GM18507 (cell line): ENCODE measurements around the gene TMCO5A.

Experiments
- DNase-seq: peaks from one replicate; pipeline ENCODE4 v3.0.0; 2011; ENCODE audit warnings: low read depth; ENCODE audit not compliant: insufficient read length; ENCODE audit errors: extremely low spot score
- FAIRE-seq: peaks from 2 replicates; lab custom pipeline; 2011; peaks lifted over from hg19 to GRCh38; lab: Jason Lieb, UNC

TMCO5A gene

GRCh38 chr15:37934340-37934739 lies at the start of gene TMCO5A:
Gene TMCO5A, plus strand, starts transcription at chr15:37934640. Its CDS starts 1,684 bp downstream, at chr15:37936324.
- FAIRE-seq: no peak
- no peak for DNase-seq

DNA sequence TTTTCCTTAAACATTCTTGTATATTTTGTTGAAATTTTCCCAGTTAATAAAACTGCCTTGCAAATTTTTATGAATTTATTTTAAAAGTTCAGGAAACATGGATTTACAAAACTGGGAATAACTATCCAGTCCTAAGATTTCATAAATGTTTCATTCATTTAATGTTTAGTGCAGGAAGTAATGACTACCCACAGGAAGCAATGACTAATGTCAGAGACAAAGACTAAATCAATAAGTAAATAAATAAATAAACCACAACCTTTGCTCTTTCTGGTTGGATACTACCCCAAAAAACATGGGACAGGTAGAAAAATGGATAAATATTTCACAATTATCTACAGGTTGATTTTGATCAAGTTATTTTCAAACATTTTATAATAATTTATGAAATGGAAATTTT lies 48.8 kb upstream of the TMCO5A start:
- no peak for DNase-seq

DNA sequence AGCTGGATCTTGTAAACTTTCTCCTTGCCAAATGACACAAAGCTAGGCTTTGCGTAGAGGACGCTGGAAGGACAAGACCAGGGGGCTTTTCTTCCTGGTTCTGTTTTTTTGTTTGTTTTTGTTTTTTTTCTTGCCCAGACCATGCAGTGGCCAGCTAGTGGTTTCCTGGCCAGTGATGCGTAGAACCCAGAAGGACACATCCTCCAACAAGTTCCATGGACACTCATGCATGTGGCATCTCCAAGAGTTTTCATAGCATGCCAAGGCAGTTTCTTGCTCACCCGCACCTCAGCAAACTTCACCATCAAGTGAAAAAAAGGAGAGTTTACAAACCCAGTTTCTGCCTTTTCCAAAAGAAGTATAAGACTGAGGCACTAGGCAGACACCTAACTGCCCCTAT lies 46.1 kb upstream of the TMCO5A start:
- no peak for FAIRE-seq
- DNase-seq: no peak

More for the DNA sequence above, 48.8 kb upstream of the TMCO5A start:
- no peak for FAIRE-seq

DNA sequence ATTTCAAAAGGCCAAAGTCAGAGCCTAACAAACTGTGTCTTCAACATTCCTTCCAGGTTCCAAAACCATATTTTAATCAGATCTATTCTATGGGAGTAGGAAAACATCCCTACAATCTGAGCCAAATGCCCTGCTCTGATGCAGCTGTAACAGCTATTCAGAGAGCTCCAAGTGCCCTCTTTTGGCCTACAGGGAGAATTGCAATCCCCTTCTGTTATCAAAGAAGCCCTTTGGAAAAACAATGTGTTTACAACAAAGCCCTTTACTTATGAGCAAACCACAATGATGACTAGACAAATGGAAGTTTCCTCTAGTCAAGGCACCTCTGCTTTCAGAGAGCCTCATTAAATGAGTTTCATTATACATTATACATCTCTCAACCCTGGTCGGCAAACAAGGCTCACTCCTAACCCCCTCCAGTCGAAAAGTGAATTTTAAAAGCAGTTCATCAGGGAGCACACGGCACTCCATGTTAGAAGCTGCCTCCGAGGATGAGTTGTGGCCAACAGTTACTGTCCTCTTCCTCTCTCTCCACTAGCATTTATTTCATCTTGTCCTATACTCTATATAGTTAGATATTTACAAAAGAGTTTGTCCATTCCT lies 42.6 kb upstream of the TMCO5A start:
- peak; percentile 52 for FAIRE-seq
- DNase-seq: no peak

DNA sequence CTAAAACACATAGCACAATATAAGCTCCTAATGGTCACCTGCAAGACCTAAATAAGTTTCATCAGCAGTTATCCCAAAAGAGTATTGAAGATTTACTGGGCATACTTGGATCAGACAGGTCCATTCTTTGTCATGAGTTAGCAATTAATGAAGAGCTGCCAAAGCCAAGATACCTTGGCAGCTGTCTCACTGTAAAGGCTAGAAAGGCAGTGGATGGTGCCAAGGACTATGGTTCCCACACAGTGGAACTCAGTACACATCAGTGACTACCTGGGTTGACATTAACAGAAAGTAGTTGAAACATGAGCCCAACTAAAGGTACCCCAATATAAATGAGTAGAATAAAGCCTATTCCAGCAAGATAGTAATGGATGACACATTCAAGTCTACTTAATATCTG lies 41.1 kb upstream of the TMCO5A start:
- FAIRE-seq (no peak), DNase-seq (no peak)

GRCh38 chr15:37898362-37898761 lies 36.1 kb upstream of the TMCO5A start:
- no peak for FAIRE-seq
- DNase-seq: no peak

DNA sequence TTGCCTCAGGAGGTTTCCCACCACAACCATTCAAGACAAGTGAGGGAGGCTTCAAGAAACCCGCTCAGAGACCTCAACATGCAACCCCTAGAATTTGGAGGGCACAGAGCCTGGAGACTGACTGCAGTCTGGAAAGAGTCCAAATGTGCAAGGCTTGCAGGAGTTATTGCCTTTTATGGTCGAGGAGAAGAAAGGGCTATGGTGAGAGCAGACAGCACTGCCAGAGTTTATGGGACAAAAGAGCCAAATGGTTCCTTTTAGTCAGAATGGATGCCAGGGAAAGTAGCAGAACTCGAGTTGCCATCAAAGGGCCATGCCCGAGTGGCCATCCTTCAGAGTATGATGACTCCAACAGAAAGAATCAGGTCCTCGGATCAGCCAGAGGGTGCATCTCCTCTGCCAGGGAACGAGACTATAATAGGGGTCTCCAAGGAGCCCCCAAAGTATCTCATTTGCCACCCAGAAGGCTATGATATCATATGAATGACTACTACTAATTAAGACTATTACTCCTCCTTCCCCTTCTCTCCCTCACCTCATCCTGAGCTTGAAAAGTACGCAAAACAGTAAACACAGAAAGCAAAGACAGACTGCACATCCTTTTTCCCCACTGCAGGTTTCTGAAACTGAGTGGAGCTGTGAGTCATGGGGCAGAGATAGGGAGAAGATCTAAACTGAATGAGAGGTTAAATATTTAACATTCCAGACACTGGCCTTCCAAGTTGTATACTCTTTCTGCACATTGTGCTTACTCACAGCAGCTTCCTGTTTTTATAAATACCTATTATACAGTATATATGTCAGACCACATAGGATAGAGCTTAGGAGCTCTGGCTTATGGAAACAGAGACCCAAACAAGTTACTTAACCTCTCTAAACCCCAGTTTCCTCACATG lies 33.9 kb upstream of the TMCO5A start:
- DNase-seq: no peak
- FAIRE-seq: no peak

- DNase-seq (no peak), FAIRE-seq (no peak)
Measured at GRCh38 chr15:37902126-37902525, 32.3 kb upstream of the TMCO5A start.

DNA sequence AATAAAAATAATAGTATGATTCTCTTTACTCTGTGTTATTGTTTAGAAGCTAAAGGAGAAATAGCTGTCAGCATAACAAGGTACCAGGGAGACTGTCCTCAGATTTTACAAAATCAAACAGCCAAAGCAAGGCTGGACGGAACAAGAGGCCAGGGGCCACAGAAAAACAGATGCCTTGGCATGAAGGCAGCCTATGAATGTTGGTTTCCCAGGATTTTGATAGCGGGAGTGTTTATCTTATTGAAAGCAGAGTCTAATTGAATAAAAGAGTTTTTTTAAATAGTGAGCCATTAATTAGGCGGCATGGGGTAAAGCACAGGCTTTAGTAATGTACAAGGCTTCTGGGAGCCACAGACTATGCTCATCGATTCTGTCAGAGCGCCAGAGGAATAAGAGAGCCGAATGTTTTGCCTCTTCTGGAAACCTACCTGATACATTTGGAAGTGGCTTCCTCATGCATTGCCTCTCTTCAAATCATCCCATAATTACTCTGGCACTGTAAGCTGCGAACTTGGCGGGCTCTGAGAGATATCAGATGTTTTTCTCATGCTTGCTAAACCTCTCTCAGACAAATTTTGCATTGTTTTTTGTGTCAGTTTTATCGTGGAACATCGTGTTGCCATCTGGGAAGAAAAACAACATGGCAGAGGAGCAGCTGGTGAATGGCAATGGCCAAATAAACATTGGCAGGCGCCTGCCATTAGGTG lies 30.4 kb upstream of the TMCO5A start:
- no peak for FAIRE-seq
- DNase-seq: no peak

DNA sequence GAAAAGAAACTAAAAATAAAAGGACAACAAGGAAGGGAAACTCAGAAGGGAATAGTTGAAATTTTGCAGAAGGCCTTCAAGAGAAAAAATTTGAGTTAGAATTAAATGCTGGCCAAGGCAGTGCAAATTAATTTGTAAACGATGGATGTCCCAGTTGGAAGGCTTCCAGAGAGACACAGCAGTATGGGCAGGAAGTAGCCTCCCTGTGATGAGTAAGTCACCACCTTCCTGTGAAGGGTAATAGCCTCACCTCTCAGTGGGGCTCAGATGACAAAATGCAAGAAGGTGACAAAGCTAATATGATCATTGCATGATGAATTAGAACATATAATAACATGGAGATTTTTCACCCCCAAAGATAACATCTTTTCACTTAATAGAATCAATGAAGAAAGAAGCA lies 27.3 kb upstream of the TMCO5A start:
- FAIRE-seq (no peak), DNase-seq (no peak)

DNA sequence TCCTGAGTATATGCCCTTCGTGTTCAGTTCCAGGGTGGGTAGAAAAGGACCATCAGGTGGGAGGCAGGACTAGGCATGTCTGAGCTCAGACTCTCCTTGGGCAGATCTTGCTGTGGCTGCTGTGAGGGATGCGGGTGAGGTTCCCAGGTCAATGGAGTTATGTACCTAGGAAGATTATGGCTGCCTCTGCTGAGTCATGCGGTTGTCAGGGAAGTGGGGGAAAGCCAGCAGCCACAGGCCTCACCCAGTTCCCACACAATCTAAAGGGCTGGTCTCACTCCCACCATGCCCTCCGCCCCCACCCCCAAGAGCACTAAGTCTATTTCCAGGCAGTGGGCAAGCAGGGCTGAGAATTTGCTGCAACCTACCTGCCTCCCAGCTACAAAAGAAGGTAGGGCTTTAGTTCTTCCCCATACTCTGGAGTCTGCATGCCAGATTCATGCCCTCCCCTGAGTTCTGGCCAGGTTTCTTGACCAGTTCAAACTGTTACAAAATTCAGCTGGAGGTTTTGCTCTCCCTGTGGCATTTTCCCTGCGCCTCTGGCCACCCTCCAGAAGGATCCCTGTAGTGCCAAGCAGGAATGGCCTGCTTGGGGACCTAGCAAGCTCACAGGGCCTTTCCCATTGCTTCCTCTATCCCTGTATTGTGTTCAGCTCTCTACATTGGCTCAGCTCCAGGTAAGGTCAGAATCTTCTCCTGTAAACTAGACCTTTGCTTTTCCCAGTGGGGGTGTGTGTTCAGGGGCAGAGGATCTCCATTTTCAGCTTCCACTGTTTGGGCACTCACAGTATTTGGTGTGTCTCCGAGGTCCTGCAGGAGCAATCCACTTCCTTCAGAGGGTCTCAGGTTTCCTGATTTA lies 12.7 kb upstream of the TMCO5A start:
- DNase-seq (no peak), FAIRE-seq (no peak)

DNA sequence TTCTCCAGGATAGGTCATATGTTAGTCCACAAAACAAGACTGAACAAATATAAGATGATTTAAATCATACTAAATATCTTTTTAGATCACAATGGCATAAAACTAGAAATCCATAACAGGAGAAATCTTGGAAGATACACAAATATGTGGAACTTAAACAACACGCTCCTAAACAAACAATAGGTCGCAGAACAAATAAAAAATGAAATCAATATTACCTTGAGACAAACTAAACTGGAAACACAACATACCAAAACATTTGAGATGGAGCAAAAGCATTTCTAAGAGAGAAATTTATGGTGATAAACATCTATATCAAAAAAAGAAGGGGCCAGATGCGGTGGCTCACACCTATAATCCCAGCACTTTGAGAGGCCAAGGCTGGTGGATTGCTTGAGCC lies 8.3 kb upstream of the TMCO5A start:
- no peak for DNase-seq
- FAIRE-seq: no peak

- FAIRE-seq: no peak
- DNase-seq: no peak
Measured at GRCh38 chr15:37929238-37929637, 5.2 kb upstream of the TMCO5A start.

GRCh38 chr15:37931321-37931720 lies 3.1 kb upstream of the TMCO5A start:
- no peak for DNase-seq
- no peak for FAIRE-seq

DNA sequence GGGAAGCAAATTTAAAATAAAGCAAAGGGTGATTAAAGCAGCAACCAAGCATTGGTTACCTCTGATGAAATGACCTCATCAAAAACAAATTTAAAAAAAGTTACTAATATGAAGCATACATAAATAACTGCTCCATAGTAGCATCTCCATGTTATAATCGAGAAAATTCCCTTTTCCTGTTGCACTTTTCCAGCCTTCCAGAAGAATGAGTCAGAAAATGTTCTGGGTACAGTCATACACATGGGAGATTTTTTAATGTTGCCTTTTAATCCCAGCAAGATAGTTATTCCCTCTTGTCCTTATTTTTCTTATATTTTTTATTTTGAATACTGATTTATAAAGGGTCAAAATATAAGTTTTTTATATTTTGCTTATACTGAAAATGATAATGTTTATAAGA lies 2.6 kb upstream of the TMCO5A start:
- DNase-seq (no peak), FAIRE-seq (no peak)

GRCh38 chr15:37932549-37932948 lies 1.9 kb upstream of the TMCO5A start:
- no peak for DNase-seq
- FAIRE-seq: no peak

- FAIRE-seq: no peak
- DNase-seq: no peak
Measured at GRCh38 chr15:37933666-37934065, 774 bp upstream of the TMCO5A start.

GRCh38 chr15:37940876-37941275 lies 6.4 kb downstream of the TMCO5A start:
- FAIRE-seq: no peak
- no peak for DNase-seq

DNA sequence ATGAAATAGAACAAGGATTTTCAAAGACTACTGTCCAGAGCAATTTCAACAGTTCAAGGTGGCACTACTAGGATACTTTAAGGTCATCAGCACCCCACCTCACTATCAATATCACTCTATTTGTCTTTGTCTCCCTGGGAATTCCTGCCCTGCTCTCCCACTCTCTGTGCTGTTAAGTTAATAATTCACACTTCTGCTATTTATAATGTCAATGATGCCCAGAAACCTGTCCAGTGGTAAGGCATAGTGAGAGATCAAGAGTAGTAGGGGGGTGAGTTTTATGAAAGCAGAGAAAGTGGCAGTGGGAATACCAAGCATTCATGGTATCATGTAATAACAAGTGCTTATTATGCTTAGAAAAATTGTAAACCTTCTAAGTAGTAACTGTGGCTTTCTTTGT lies 7.3 kb downstream of the TMCO5A start:
- DNase-seq (no peak), FAIRE-seq (no peak)

- FAIRE-seq: no peak
- no peak for DNase-seq
Measured at GRCh38 chr15:37951999-37952398, 17.6 kb downstream of the TMCO5A start.
